Kidney (tissue), 14 donors: ENCODE measurements around the gene CNTRL. TPM values are rescaled to one million over a fixed set of nuclear protein-coding genes. Genes with fewer than 3 reads are reported as not detected.
A peak's percentile ranks its signal among the peaks of the same experiment; 100 is the strongest.
"Not testable (repeated sequence)": the region's sequence is repeated elsewhere in the genome, so short reads cannot be mapped to it uniquely, and the experiment has no call there.

Experiments
- DNase-seq, 5 donors: peaks; one replicate each; pipeline ENCODE4 v3.0.0-alpha.2; 2013 to 2020
- FAIRE-seq: peaks from 2 replicates; lab custom pipeline; 2012; peaks lifted over from hg19 to GRCh38; lab: Jason Lieb, UNC
- H3K27ac ChIP-seq, 2 donors: one replicate each; pipeline ENCODE4 v1.7.0; 2013; ENCODE audit warnings: low read depth in 2 of 2, low read length in 2 of 2, inconsistent platforms in 1 of 2
- H3K27me3 ChIP-seq: one replicate; pipeline ENCODE4 v1.7.1; 2013; ENCODE audit warnings: low read length, inconsistent platforms; ENCODE audit not compliant: control insufficient read depth, insufficient read depth
- H3K36me3 ChIP-seq, 3 donors: one replicate each; pipeline versions ENCODE4 v1.7.0 to v1.7.1; 2013; ENCODE audit warnings: low read length in 3 of 3, control low read depth in 1 of 3, inconsistent platforms in 1 of 3; ENCODE audit not compliant: insufficient read depth in 3 of 3, control insufficient read depth in 2 of 3
- H3K4me1 ChIP-seq, 3 donors: one replicate each; pipeline versions ENCODE4 v1.7.0 to v1.7.1; 2013; ENCODE audit warnings: low read length in 3 of 3, inconsistent platforms in 1 of 3, low read depth in 1 of 3; ENCODE audit not compliant: control insufficient read depth in 2 of 3, insufficient read depth in 2 of 3
- H3K4me3 ChIP-seq, 3 donors: one replicate each; pipeline versions ENCODE4 v1.7.0 to v1.8.1; 2013; ENCODE audit warnings: low read length in 3 of 3, control low read depth in 1 of 3, inconsistent platforms in 1 of 3
- H3K9ac ChIP-seq, 3 donors: one replicate each; pipeline versions ENCODE4 v1.7.0 to v1.7.1; 2013; ENCODE audit warnings: low read length in 3 of 3, control low read depth in 1 of 3, inconsistent platforms in 1 of 3
- H3K9me3 ChIP-seq, 3 donors: one replicate each; pipeline versions ENCODE4 v1.7.0 to v1.7.1; 2013; ENCODE audit warnings: low read length in 3 of 3, control low read depth in 1 of 3, inconsistent platforms in 1 of 3; ENCODE audit not compliant: control insufficient read depth in 2 of 3, insufficient read depth in 1 of 3
- intact Hi-C: fragments of 100-400 bp; cut with DNase I; formaldehyde crosslinking; loops from one replicate; pipeline ENCODE4 v1.11.1; 2022
- polyA plus RNA-seq: library from polyadenylated mRNA; stranded (reverse); fragments of 350-450 nt; fragmentation: Illumina TruSeq; extraction: RNeasy Lipid Tissue Mini Kit (QIAGEN cat#74804); gene quantifications from one replicate; pipeline ENCODE4 v1.2.3, GENCODE V29; 2014; ENCODE audit warnings: low read depth, low replicate concordance; ENCODE audit not compliant: insufficient read depth
- total RNA-seq: library from RNA; stranded (reverse); fragmentation: NEBNext Ultra II Directional; extraction: Animal tissue kit (Norgen Biotek cat#: 25700); gene quantifications from one replicate; pipeline ENCODE4 v1.2.1, GENCODE V29; 2021
- TF ChIP-seq, protein P1 (sequence below): IDR thresholded peaks from 3 replicates; pipeline ENCODE4 v1.5.1; 2012; ENCODE audit warnings: mild to moderate bottlenecking, moderate library complexity, borderline replicate concordance; ENCODE audit not compliant: insufficient read depth; ENCODE audit errors: extremely low read depth
- donor health status: control.
- donor health status: control.
- donor health status: control.
- donor health status: control.
- donor health status: control.
- donor health status: DM: yes; HTN: yes; CAD: no.
- donor health status: Normal renal cell carcinoma (clear cell type).

The CNTRL gene
- total and polyA plus RNA-seq, 2 donors from 2014 or later = 3.4 to 17.7 TPM

DNA sequence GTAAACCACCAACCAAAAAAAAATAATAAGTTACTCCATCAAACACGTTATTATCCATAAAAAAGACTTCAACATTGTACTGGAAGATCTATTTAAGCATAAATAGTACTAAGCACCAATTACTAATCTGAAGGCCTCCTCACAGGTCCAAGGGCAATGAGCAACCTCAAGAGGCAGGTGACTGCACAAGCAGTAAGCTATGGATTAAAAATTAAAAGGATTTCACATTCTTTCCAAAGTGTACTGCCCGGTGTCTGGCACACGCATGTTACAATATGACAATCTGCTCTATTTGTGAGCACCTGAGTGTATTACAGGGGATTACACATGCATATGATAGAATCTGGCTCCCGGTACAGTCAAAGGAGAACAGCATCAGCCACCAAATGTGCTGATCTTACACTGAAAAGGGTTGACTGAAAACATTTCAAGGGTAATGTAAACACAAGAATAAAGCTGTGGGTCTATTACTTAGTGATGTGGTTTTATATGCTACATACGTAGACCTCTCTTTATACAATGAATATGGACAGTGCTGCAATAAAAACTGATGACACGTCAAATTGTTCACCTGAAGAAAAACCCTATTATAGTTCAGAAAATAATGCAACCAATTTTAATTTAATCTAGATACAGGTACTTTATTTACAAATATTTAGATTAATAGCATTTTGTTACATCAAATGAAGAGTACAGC, 104.1 kb downstream of the CNTRL start:
- DNase-seq = peak in 1 of 5 donors; percentile 51
- Histone ChIP-seq H3K4me3 (no peak overlapping the region), H3K9me3 (no peaks in the 10 kb centered on the region), H3K27me3 (no peaks in the 10 kb centered on the region), H3K27ac (peak overlapping the region; percentile 44 to 51), H3K4me1 (peaks cover 7 to 35% (median 10%) of the 10 kb centered on the region in 3 donors), H3K9ac (no peak overlapping the region), H3K36me3 (peaks cover 4 to 9% (median 4%) of the 10 kb centered on the region in 3 donors)
- intact Hi-C loops = no loop called here
- TF ChIP-seq, protein P1, sequence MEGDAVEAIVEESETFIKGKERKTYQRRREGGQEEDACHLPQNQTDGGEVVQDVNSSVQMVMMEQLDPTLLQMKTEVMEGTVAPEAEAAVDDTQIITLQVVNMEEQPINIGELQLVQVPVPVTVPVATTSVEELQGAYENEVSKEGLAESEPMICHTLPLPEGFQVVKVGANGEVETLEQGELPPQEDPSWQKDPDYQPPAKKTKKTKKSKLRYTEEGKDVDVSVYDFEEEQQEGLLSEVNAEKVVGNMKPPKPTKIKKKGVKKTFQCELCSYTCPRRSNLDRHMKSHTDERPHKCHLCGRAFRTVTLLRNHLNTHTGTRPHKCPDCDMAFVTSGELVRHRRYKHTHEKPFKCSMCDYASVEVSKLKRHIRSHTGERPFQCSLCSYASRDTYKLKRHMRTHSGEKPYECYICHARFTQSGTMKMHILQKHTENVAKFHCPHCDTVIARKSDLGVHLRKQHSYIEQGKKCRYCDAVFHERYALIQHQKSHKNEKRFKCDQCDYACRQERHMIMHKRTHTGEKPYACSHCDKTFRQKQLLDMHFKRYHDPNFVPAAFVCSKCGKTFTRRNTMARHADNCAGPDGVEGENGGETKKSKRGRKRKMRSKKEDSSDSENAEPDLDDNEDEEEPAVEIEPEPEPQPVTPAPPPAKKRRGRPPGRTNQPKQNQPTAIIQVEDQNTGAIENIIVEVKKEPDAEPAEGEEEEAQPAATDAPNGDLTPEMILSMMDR = no peak
- FAIRE-seq = peak; percentile 56

DNA sequence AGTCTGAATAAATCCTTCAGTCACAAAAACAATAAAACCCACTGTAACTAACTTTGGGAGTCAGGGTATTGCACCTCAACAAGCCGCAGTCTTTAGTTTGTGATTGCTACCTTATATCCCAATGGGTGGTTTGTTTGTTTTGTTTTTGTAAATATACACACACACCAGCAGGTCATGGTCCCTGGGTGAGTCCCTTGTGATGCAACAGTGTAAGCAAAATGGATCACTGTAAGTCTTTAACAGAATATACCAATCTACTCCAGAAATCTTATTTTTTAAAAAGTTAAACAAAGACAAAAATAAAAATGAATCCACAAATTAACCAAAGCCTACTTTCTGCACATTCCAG, 104.6 kb downstream of the CNTRL start:
- H3K36me3 ChIP-seq, H3K27ac ChIP-seq, intact Hi-C loops: not testable (repeated sequence)

DNA sequence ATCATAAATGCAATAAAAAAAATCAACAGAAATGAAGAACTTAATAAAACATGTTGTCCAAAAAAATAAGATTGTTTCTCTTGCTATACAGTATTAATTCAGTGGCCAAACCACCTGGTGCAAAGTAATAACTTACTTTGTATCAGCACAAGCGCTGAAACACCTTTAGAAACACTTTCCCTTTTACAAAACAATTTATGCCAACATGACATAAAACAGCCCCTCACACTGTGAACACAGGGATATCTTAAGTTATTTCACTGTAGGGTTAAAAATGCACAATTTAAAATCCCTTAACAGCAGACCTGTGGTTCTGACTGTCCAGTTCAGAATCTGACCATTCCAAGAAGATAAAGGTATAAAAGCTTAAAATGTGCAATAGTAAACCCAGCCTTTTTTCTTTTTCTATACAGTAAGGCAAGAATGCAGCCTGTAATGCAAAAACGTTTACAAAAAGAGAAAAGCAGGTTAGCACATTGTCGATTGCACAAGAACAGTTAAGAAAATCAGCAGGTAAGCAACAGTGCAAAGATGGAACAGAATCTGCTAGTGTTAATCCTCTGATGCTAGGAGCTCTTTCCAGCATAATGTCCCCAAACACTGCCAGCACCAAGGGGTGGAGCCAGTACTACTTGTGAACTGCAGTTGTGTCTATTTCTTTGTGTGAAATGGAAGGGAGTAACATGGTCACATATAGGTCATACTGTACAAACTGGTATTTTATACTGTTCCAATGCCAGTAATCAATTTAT, 105.4 kb downstream of the CNTRL start:
- no peak for DNase-seq
- no peak for FAIRE-seq
- no peaks in the 10 kb centered on the region for H3K9me3 ChIP-seq
- intact Hi-C loops = no loop called here
- H3K36me3 ChIP-seq = peaks cover 3 to 6% (median 3%) of the 10 kb centered on the region in 3 donors
- H3K4me3 ChIP-seq = no peak overlapping the region
- no peaks in the 10 kb centered on the region for H3K27me3 ChIP-seq
- TF ChIP-seq, protein P1 = no peak
- peaks cover 7 to 45% (median 14%) of the 10 kb centered on the region in 3 donors for H3K4me1 ChIP-seq
- no peak overlapping the region for H3K9ac ChIP-seq
- H3K27ac ChIP-seq = no peak overlapping the region

More for the DNA sequence above, 104.6 kb downstream of the CNTRL start:
- not testable (repeated sequence) for FAIRE-seq, DNase-seq, H3K9me3 ChIP-seq, H3K9ac ChIP-seq, H3K27me3 ChIP-seq, H3K4me3 ChIP-seq
- peaks cover 7 to 40% (median 14%) of the 10 kb centered on the region in 3 donors for H3K4me1 ChIP-seq

DNA sequence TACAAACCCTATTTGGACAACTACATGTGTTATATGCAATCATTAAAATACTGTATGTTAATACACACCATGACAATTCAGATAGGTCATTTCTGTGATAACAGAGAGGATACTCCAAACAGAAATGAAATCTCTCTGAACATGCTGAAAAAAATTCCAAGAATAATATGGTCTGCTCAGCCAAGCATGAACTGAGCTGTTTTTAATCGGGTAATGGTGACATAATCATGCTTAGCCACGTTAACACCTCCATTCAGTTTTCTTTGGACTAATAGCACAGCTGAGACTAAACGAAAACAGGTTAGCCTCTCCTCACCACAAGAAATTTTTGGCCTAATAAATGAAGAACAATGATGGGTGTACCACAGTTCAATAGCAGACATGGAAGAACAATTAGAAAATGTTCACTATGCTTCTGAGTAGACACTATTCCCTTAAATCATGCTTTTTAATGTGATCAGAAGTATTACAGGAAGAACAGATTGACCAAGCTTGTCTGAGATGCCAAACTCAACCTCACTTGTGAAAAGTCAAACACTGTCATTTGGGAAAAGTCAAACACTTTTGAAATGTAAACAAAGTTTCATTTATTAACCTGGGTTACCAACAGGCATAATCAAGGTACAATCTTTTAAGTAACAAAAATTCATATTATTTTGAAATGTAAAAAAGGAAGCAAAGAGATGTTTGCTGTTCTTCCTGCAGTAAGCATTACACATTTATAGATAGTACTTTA, 107.5 kb downstream of the CNTRL start:
- peak overlapping the region in 1 of 3 donors; percentile 7 for H3K4me3 ChIP-seq
- intact Hi-C loops = no loop called here
- DNase-seq (no peak), FAIRE-seq (peak; percentile 3)
- no peak overlapping the region for H3K27ac ChIP-seq
- H3K9ac ChIP-seq = no peak overlapping the region
- TF ChIP-seq, protein P1 = no peak
- H3K27me3 ChIP-seq = no peaks in the 10 kb centered on the region
- H3K9me3 ChIP-seq = no peaks in the 10 kb centered on the region
- peaks cover 3 to 13% (median 3%) of the 10 kb centered on the region in 3 donors for H3K36me3 ChIP-seq
- peaks cover 7 to 47% (median 11%) of the 10 kb centered on the region in 3 donors for H3K4me1 ChIP-seq
